Kidney glomerular epithelial cell (primary cell): ENCODE measurements around the gene NUP58.
A peak's percentile ranks its signal among the peaks of the same experiment; 100 is the strongest.

Source experiments
- DNase-seq: peaks from one replicate; lab custom pipeline; 2025; lab: John Stamatoyannopoulos, UW

Gene NUP58, protein sequence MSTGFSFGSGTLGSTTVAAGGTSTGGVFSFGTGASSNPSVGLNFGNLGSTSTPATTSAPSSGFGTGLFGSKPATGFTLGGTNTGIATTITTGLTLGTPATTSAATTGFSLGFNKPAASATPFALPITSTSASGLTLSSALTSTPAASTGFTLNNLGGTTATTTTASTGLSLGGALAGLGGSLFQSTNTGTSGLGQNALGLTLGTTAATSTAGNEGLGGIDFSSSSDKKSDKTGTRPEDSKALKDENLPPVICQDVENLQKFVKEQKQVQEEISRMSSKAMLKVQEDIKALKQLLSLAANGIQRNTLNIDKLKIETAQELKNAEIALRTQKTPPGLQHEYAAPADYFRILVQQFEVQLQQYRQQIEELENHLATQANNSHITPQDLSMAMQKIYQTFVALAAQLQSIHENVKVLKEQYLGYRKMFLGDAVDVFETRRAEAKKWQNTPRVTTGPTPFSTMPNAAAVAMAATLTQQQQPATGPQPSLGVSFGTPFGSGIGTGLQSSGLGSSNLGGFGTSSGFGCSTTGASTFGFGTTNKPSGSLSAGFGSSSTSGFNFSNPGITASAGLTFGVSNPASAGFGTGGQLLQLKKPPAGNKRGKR

DNA sequence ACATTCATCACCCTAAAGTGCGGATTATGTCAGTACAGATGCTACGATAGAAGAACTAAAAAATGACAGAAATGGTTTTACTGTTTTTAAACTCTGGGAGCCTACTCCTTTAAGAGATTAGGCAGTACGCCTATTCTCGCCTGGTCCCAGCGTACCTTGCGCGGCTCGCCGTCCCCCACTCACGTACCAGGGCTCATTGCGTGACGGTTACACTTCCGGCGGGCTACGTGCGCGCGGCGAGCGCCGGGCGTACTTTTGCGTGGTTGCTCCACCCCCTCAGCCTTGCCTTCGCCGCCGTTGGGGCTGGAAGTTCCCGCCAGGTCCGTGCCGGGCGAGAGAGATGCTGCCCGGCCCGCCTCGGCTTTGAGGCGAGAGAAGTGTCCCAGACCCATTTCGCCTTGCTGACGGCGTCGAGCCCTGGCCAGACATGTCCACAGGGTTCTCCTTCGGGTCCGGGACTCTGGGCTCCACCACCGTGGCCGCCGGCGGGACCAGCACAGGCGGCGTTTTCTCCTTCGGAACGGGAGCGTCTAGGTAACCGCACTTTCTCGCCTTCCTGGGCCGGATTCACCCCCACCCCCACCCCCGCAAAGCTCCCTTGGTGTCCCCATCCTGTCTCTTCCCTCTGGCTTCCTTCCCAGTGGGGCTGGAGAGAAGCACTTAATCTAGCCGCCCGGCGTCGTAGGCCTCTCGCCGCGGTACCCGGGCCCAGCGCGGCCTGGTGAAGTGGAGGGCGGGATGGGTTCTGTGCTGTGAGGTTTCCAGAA lies at the start of gene NUP58:
Gene NUP58 (plus strand): TSS at position 279 of the 767 bp plus-strand sequence. CDS start 149 bp downstream, at position 428.
- peak; percentile 91 for DNase-seq

DNA sequence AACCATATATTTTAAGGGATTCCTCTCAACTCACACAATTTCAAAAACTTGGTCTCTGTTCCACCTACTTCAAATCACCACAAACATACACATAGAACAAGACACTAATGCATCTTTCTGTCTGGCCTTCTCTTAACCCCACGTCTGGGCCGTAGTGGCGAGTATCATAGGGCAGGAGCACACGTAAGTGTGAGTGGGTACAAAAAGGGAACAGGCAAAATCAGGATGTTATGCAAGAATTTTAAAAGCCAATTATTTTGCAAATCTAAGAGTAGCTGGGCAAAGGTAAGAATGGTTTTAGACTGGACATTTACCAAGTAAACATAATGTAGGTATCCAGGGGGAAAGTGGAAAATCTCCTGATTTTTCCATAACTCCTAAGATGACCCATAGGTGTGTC lies 49.2 kb upstream of the NUP58 start:
- DNase-seq, result no peak

DNA sequence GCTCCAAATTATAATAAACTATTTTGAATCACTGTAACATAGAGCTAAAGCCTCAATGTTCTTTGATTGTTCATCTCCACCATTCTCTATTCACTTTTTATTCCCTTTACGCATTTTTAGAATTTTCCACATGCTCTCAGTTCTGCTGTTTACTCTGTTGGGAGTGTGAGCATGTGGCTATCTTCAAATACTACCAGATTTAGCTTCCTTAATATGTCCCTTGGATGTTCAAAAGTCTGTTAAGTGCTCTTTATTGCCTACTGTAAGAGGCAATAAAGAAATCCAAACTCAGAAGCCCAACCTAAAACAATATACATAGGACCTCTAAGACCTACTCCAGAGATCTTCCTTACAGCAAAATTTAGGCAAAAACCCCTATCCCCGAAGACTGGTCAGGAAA lies 48.7 kb upstream of the NUP58 start:
- no peak for DNase-seq

DNA sequence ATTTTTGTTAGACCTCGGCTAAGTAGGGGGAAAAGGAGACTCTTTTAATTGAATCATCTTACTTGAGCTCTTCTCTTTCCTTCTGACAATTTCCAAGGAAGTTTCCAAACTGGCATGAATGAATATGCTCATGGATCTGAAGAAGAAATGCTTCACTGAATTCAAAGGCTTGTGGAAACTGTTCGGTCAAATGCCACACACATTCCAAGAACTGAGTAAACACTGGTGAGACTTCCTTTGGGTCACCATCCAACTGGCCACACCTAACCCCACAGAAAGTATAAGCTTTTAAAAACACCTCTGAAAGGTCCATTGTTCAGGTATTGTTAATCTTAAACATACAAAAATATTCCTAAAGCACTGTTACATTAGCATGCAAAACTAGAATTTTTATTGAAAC lies 47.7 kb upstream of the NUP58 start:
- peak; percentile 50 for DNase-seq

DNA sequence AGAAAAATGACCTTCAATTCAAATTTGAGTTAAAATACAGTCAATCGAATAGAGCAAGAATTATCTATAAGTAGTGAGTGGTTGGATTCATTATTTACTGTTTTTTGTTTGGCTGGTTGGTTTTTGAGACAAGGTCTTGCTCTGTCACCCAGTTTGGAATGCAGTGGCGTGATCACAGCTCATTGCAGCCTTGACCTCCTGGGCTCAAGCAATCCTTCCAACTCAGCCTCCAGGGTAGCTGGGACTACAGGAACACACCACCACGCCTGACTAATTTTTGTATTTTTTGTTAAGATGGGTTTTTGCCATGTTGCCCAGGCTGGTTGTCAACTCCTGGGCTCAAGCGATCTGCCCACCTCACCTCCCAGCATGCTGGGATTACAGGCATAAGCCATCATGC lies 39.2 kb upstream of the NUP58 start:
- DNase-seq, result no peak

DNA sequence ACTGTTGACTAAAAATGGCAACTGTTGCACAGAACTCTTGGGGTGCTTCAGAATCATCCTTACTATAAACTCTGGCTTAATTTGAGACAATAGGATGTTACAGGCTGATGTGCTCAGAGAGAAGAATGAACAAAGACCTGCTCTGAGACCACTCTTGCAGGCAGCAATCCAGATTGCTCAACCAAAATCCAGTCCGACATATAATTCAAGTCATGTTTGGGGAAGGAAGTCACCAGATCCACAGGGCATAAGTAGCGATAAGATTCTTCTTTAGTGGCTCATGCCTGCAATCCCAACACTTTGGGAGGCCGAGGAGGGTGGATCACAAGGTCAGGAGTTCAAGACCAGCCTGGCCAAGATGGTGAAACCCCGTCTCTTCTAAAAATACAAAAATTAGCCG lies 34.7 kb upstream of the NUP58 start:
- DNase-seq, result no peak

DNA sequence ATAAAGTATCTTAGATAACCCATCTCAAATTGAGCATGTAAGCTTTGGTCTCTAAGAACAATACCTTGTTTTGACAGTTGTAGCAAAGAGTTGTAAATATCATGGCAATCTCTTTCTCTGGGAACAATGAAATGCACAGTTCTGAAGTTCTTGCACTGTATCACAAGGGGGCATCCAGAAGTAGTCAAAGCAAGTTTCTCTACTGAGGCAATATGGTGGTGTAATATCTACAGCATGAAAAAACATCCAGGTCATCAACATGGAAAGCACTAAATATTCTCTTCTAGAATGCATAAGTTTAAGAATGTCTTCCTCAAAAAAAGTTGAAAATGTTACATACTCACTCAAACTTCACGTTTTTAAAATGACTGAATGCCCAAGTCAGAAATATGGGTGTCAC lies 33.7 kb upstream of the NUP58 start:
- DNase-seq, result no peak

DNA sequence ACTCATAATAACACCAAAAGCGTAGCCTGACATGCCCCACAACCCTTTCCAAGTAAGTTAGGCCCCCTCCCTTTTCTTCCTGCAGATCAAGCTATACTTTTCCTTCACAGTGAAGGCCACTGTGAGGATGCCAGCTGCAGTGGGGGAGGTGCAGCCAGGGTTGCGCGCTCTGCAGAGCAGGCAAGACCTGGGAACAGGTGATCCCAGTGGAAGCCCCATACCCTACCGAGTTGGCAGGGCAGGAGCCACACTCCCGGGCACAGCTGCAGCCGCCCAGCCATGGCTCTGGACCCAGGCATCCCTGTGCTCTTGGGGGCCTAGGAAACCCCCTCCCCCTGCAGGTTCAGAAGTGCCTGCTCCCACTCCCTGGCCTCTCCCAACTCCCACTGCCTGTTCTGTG lies 32.9 kb upstream of the NUP58 start:
- DNase-seq, result no peak

DNA sequence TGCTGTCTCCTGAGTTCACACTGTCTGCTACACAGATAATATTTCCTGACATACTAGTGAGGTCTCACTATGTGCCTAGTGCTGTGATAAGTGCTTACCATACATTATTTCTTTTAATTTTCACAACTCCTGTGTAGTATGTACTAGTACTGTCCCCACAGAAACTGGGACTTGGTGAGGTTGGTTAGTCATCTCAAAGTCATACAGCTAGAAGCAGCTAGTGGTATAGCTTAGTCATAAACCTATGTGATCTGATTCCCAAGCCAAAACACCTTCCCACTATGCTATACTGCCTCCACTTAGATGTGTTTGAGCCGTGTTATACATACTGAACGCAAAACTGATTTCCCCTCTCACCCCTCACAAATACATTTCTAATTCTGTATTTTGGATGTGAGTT lies 24.7 kb upstream of the NUP58 start:
- DNase-seq, result no peak

DNA sequence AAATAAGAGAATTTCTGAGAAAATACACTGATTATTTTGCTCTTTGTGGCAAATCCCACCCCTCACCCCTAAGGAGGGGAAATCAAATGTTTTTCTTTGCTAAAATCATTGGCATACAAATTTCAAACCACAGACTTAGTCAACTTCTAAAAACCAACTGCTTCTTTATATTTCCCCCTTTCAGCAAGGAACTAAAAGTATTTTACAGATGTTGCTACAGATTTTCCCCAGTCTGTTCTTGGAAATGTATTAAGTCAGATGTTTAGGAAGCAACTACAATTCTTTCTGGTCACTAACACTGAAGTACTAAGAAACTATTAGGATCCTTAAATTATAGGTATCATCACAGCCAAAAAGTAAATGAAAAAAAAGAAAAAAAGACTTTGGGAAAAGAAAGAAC lies 21.0 kb upstream of the NUP58 start:
- DNase-seq, result no peak

DNA sequence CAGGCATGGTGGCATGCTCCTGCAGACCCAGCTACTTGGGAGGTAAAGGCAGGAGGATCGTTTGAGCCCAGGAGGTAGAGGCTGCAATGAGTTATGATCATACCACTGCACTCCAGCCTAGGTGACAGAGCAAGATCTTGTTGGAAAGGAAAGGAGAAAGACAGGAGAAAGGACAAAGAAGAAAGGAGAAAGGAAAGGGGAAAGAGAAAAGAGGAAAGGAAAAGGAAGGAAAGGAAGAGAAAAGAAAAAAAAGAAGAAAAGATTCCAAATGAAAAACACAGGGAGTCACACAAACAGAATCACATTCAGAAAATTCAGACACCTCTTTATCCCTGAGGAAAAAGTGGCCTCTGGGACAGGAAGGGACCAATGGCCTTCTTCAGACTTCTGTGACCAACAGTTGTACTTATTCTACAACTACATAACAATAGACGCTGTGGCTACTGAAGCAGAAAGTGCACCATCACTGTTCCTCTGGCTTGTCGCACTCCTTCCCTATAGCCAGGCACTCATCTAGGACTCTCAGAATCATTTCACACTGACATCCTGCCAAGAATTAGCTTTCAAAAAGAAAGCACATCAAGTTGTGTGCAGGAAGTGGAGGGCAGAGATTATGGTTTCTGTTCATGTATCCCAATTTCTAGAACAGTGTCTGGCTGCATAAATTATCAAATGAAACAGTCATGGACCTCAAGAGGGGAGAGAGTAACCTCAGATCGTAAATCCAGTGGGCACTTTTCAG lies 20.1 kb upstream of the NUP58 start:
- no peak for DNase-seq

DNA sequence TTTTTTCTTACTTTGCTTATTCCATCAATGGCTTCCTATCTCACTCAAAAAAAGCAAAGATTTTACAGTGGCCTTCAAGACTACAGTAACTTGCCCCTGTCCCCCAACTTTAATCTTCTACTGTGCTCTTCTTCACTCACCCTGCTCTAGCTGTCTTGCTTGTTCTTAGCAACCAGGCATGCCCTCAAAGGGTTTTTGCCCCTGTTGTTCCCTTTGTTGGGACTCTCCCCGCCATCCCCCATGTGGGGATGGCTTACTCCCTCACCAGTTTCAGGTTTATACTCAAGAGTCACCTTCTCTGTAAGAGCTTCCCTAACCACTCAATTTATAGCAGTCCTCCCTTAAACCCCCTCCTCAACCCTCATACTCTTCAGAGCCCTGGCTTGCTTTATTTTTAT lies 19.5 kb upstream of the NUP58 start:
- DNase-seq, result no peak

DNA sequence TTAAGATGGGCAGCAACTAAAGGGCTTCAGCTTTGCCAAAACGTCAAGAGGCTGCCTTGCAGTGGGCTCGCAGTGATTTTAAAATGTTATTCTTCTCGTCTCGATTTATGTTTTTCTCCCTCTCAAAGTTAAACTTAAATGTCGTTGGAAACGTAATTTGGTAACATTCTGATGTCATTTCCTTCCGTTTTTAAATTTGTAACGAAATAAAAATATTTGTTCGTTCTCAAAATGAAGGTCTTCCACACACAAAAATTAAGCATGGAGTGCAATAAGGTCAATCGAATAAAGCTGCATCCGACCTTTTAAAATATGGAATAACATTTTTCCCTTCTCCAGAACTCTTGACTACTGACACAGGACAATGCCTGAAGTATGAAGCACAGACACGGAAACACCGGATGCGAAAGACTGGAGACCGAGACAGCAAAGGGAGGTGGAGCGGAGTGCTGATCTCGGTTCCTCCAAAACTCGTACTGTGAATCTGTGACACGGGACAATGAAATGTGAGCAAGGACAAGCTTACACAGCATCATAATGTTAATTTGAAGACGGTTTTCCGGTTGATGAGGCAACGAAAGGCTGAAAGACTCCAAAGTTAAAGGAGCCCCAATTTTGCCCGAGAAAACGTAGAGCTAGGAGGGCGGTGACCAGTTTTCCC lies 15.0 kb upstream of the NUP58 start:
- peak; percentile 22 for DNase-seq

DNA sequence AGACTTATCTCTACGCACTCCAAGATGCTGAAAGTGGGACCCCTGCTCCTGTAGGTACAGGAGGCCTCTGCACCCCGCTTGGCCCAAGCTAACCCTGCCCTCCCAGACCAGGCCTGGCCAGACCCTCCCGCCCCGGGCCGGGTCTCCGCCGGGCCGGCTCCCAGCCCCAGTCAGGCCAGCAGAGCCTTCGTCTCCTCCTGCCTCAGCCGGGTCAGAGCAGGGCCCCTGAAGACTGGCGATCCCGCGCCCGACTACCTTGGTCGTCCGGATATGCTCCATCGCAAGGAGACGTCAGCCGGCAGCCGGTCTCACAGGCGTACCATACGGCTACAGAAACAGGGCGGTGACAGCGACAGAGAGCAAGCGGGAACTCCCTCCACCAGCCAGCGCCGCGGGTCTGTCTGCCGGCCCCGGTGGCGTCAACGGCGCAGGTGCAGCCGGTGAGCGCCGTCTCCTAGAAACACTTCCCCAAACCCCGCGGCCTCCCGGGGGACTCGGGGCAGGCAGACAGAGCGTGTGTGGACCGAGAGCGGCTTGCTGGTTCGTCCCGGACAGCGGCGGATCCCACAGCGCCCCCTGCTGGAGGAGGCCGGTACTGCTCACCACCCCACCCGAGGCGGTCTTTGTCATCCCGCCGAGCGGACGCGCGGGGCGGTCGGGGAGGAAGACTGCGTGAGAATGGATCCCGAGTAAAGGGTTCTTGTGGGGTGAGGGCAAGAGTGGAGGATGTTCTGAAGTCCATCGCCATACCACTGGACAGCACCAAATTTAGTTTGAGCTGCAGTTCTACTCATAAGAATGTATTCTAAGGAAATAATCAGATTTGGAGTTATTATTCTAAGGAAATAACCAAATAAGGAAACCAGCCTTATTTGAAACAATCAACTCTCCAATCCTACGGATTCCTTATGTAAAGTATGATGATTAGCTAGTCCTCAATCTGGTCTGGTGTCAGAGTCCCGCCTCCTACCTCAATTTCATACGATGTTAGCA lies 14.2 kb upstream of the NUP58 start, which contains the start of gene MTMR6:
Gene MTMR6 (minus strand): TSS at position 520 of the 993 bp plus-strand sequence. CDS start 241 bp downstream, at position 279.
- DNase-seq, result peak; percentile 88

DNA sequence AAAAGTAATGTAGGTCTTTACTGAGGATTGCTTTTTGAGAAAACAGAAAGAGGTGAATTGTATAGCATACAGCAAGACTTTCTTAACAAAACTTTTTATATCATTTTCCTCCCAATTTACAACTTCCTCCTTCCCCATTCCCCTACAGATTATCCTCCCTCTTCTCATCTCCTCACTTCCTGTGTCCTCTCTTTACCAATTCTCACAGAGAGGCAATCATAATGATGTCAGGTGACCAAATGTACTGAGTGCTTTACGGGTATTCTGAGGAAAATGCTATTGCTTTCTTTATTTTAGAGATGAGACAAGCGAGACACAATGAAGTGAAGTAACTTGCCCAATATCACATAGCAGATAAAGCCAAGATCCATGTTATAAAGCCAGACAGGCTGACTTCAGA lies 12.5 kb upstream of the NUP58 start:
- DNase-seq, result no peak

DNA sequence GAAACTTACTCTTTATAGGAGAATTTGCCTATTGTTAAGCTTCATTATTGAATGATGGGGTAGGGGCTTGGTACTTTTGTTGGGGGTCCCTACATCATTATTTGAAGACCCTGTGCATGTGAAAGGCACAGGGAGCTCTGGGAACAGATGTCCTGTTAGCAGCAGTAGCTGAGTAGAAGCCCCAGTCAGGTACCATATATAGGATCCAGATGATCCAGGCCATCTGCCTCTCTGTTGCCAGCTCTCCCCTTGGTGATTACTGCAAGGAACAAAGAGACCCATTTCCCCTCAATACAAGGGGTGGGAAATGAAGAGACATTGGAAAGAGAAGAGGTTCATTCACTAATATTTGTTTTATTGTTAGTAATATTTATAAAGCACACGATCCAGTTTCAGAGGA lies 9.7 kb upstream of the NUP58 start:
- DNase-seq, result no peak

DNA sequence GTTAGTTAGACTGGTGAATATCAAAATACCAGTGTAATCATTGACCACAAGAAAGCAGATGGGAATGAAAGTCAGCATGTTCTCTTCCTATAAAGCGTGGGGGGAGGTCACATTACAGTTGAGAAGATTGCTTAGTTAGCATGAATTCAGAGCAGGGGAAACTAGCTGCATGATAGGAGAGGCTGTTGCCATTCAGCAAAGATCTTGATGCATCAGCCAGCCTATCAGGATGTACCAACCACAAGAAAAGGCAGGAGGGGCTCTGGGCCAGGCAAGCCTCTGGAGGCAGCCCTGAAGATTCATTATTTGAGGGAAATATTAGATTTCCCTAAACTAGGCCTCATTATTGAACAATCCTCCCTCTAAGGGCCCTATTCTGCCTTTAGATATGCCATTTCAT lies 9.1 kb upstream of the NUP58 start:
- DNase-seq, result peak; percentile 75

DNA sequence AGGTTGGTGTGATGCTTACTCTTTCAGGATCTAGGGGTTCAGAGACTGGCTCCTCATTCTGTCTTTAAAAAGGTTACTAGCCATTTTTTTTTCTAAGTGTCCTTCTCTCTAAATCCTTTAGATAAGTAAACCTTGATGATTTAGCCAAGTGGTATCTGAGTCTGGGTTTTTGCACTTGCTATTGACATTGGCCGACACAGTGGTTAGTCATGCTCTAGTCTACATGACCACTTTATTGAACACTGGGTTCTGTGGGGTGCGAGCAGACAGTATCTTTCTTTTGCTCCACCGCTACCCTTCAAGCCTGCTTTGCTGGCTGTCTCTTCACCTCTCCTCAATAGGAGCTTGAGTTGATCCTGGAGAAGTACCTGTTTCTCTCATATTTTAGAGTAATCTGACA lies 6.2 kb upstream of the NUP58 start:
- DNase-seq, result no peak

DNA sequence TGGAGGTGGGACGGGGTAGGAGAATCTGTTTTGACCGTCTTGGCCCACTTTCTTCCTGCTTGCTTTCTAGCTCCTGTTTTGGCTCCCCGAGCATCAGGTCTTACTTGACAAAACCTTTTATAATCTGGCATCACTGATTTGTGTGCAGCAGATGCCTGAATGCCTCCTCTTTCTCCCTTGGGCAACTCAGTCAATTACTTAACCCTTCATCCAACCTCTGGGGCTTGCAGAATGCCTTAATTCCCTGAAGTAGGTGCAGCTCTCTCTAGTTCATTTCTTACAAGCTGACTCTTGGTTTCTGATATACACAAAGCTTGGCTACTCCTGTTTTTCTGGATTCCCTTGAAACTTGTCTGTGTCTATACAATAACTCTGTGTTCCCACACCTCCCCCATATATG lies 5.7 kb upstream of the NUP58 start:
- no peak for DNase-seq

DNA sequence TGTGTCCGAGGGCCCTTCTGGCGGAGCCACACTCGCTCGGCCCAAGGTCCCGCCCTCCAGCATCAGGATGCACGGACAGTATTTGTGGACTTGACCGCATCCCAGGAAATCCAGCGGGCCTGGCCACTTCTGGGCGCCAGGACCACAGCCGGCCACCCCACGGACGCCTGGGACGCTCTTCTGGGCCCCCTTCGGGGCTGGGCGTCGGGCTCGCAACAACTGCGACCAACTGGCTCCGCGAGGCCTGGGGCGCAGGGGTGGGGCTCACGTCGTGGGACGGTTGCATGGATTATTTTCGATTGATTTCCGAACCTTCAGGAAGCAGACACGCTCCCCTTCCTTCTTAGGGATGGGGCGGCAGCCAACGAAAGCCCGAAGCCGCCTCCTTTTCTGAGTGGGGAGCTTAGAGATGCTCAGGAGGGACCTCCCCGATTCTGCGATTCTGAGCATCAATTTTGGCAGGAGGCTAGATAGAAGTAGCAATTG lies 521 bp upstream of the NUP58 start:
- DNase-seq, result no peak
